ENCODE measurements around the gene COX6B2. TPM values are rescaled to one million over a fixed set of nuclear protein-coding genes. Genes with fewer than 3 reads are reported as not detected.

The COX6B2 gene
- total RNA-seq, 1 experiment from 2014 or later, result 5.6 TPM

DNA sequence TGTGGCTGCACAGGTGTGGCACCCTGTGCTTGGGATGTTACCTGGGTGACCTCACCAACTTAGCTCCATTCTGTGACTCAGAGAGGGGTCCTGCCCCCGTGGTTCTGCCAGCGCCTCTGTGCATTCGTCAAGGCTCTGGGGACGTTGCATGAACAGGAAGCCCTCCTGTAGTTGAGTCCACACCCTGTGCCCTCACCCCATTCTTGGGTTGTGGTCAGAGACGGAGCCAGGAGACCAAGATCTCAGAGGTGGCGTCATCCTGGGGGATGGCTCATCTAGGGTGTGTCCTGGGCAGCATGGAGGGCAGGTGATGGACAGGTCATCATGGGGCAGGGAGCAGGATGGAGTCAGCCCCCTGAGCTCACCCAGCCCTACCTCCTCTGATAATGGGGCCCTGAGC lies 2.5 kb downstream of the COX6B2 start:
- H3K9me3 ChIP-seq (ENCODE audit: control insufficient read depth, insufficient read depth, low read depth, low read length), result no peaks in the 10 kb centered on the region
- H3K27ac ChIP-seq (ENCODE audit: low read length), result no peak overlapping the region
- BruUV-seq (replicated peaks), result no TSS peak
- no peak for DNase-seq (ENCODE audit: low read depth, low spot score)
- no peaks in the 10 kb centered on the region for H3K36me3 ChIP-seq (ENCODE audit: control insufficient read depth, insufficient read depth, low read length)
- H3K27me3 ChIP-seq (ENCODE audit: control insufficient read depth, insufficient read depth, low read length), result no peaks in the 10 kb centered on the region
- TF ChIP-seq, protein P1, sequence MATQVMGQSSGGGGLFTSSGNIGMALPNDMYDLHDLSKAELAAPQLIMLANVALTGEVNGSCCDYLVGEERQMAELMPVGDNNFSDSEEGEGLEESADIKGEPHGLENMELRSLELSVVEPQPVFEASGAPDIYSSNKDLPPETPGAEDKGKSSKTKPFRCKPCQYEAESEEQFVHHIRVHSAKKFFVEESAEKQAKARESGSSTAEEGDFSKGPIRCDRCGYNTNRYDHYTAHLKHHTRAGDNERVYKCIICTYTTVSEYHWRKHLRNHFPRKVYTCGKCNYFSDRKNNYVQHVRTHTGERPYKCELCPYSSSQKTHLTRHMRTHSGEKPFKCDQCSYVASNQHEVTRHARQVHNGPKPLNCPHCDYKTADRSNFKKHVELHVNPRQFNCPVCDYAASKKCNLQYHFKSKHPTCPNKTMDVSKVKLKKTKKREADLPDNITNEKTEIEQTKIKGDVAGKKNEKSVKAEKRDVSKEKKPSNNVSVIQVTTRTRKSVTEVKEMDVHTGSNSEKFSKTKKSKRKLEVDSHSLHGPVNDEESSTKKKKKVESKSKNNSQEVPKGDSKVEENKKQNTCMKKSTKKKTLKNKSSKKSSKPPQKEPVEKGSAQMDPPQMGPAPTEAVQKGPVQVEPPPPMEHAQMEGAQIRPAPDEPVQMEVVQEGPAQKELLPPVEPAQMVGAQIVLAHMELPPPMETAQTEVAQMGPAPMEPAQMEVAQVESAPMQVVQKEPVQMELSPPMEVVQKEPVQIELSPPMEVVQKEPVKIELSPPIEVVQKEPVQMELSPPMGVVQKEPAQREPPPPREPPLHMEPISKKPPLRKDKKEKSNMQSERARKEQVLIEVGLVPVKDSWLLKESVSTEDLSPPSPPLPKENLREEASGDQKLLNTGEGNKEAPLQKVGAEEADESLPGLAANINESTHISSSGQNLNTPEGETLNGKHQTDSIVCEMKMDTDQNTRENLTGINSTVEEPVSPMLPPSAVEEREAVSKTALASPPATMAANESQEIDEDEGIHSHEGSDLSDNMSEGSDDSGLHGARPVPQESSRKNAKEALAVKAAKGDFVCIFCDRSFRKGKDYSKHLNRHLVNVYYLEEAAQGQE (IDR thresholded peaks at IDR 0.05; ENCODE audit: insufficient read depth in 1 of 2, low read depth in 2 of 2, low read length in 1 of 2), result no peak
- no peak for TF ChIP-seq TCF7L2 (IDR thresholded peaks at IDR 0.05; ENCODE audit: low read depth, low read length)
- TF ChIP-seq, protein P2, sequence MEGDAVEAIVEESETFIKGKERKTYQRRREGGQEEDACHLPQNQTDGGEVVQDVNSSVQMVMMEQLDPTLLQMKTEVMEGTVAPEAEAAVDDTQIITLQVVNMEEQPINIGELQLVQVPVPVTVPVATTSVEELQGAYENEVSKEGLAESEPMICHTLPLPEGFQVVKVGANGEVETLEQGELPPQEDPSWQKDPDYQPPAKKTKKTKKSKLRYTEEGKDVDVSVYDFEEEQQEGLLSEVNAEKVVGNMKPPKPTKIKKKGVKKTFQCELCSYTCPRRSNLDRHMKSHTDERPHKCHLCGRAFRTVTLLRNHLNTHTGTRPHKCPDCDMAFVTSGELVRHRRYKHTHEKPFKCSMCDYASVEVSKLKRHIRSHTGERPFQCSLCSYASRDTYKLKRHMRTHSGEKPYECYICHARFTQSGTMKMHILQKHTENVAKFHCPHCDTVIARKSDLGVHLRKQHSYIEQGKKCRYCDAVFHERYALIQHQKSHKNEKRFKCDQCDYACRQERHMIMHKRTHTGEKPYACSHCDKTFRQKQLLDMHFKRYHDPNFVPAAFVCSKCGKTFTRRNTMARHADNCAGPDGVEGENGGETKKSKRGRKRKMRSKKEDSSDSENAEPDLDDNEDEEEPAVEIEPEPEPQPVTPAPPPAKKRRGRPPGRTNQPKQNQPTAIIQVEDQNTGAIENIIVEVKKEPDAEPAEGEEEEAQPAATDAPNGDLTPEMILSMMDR (IDR thresholded peaks at IDR 0.05), result no peak
- no peak for TF ChIP-seq POLR2AphosphoS5 (IDR thresholded peaks at IDR 0.05; ENCODE audit: low read depth, low read length)
- TF ChIP-seq SIN3A (IDR thresholded peaks at IDR 0.05; ENCODE audit: borderline replicate concordance, insufficient read depth, low read depth, low read length), result no peak
- in situ Hi-C loops (cut with HindIII; ENCODE audit: low pct_unique_long_range_greater_than_20kb, low sequenced_read_pairs) (no loop called here), intact Hi-C loops (cut with micrococcal nuclease; ENCODE audit: unreplicated experiment) (no loop called here)
- peaks cover 23% of the 10 kb centered on the region for H3K4me1 ChIP-seq (ENCODE audit: control insufficient read depth, insufficient read depth, low read length)
- CTCF ChIA-PET, result no interaction called here
- no peak overlapping the region for H3K4me3 ChIP-seq (ENCODE audit: low read depth in 2 of 2, low read length in 2 of 2)
- ATAC-seq, result no peak
- POLR2A ChIA-PET, result interaction anchor here (1.1 kb wide), 1 partner anchor 13 kb away, joined by 3 read pairs; the partner anchor contains the start of gene KMT5C

DNA sequence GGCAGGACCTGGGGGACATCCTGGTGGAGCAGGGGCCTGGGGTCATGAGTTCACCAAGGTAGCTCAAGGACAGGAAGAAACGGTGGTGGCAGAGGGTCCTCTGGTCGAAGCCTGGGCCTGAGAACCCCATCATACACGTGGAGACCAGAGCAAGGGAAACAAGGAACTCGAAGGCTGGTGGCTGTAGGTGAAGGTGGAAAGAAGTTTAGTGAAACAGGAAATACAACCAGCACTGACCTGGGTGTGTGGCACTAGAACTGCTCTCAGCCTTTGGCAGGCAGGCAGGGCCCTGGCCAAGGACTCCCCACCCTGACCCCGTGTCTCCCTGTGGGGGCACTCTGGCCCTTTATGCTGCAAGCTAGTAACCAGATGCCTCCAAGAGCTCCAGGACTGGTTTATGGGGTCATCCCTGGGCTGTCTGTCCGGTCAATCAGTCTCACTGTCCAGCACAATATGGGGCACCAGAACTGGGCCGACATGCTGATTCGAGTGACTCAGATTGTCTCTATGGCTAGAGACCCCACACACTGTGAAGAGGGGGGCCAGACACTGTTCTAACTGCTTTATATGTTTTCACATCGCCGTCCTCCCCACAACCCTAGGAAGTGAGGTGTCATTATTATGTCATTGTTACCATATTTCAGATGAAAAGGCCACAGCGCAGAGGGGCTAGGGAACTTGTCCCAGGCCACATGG lies 3.8 kb downstream of the COX6B2 start:
- Histone ChIP-seq H3K27me3 (ENCODE audit: control insufficient read depth, insufficient read depth, low read length) (no peaks in the 10 kb centered on the region), H3K4me3 (ENCODE audit: low read depth in 2 of 2, low read length in 2 of 2) (no peak overlapping the region), H3K4me1 (ENCODE audit: control insufficient read depth, insufficient read depth, low read length) (peaks cover 23% of the 10 kb centered on the region), H3K36me3 (ENCODE audit: control insufficient read depth, insufficient read depth, low read length) (no peaks in the 10 kb centered on the region), H3K9me3 (ENCODE audit: control insufficient read depth, insufficient read depth, low read depth, low read length) (no peaks in the 10 kb centered on the region), H3K27ac (ENCODE audit: low read length) (no peak overlapping the region)
- in situ Hi-C loops (cut with HindIII; ENCODE audit: low pct_unique_long_range_greater_than_20kb, low sequenced_read_pairs) (no loop called here), intact Hi-C loops (cut with micrococcal nuclease; ENCODE audit: unreplicated experiment) (no loop called here)
- ChIA-PET CTCF (no interaction called here), POLR2A (interaction anchor here (0.7 kb wide), 1 partner anchor 11 kb away, joined by 3 read pairs; the partner anchor contains the start of gene KMT5C)
- TF ChIP-seq, protein P2 (IDR thresholded peaks at IDR 0.05), result no peak
- TF ChIP-seq, protein P1 (IDR thresholded peaks at IDR 0.05; ENCODE audit: insufficient read depth in 1 of 2, low read depth in 2 of 2, low read length in 1 of 2), result no peak
- no peak for TF ChIP-seq SIN3A (IDR thresholded peaks at IDR 0.05; ENCODE audit: borderline replicate concordance, insufficient read depth, low read depth, low read length)
- no peak; the same call in 1 of the 2 replicates for TF ChIP-seq POLR2AphosphoS5 (IDR thresholded peaks at IDR 0.05; ENCODE audit: low read depth, low read length)
- no peak for TF ChIP-seq TCF7L2 (IDR thresholded peaks at IDR 0.05; ENCODE audit: low read depth, low read length)
- no peak for ATAC-seq
- BruUV-seq (replicated peaks), result no TSS peak
- no peak for DNase-seq (ENCODE audit: low read depth, low spot score)

Data from Panc1 (cell line).